IMR-90 (cell line): ENCODE results near the gene AHNAK. TPM values are rescaled to one million over a fixed set of nuclear protein-coding genes. Genes with fewer than 3 reads are reported as not detected.

Experiments
- CHD1 ChIP-seq: IDR thresholded peaks from 2 replicates; pipeline ENCODE4 v1.6.1; 2012; ENCODE audit warnings: low read depth, low read length, improper control_type of control experiment
- MAFK ChIP-seq: IDR thresholded peaks from 2 replicates; pipeline ENCODE4 v1.6.1; 2012; ENCODE audit warnings: low read depth, low read length, improper control_type of control experiment
- MAZ ChIP-seq: IDR thresholded peaks from 2 replicates; pipeline ENCODE4 v1.6.1; 2012; ENCODE audit warnings: low read depth, mild to moderate bottlenecking, low read length, improper control_type of control experiment, moderate library complexity, borderline replicate concordance
- MXI1 ChIP-seq: IDR thresholded peaks from 2 replicates; pipeline ENCODE4 v1.6.1; 2012; ENCODE audit warnings: low read depth, mild to moderate bottlenecking, low read length, moderate library complexity, borderline replicate concordance
- POLR2A ChIP-seq: IDR thresholded peaks from 2 replicates; pipeline ENCODE4 v1.6.1; 2012; ENCODE audit warnings: mild to moderate bottlenecking, low read depth, low read length
- polyA plus RNA-seq, 3 experiments: library from polyadenylated mRNA; depleted of rRNA; stranded (reverse); fragments of >200 nt; gene quantifications; 2 replicates each; pipeline ENCODE4 v1.2.3, GENCODE V29; 2012; ENCODE audit warnings: low replicate concordance in 1 of 3
- total RNA-seq: library from RNA; depleted of rRNA; stranded (reverse); fragments of >200 nt; gene quantifications from 2 replicates; pipeline ENCODE4 v1.2.3, GENCODE V29; 2012
- TF ChIP-seq, protein P1 (sequence below): conservative IDR thresholded peaks from 2 replicates; pipeline ENCODE4 v1.5.1; 2012; ENCODE audit warnings: mild to moderate bottlenecking, low read depth, low read length, improper control_type of control experiment

The AHNAK gene
- total and polyA plus RNA-seq, 2 of the 4 experiments (the other 2 are of a cell fraction): 95.1 to 695 TPM

DNA sequence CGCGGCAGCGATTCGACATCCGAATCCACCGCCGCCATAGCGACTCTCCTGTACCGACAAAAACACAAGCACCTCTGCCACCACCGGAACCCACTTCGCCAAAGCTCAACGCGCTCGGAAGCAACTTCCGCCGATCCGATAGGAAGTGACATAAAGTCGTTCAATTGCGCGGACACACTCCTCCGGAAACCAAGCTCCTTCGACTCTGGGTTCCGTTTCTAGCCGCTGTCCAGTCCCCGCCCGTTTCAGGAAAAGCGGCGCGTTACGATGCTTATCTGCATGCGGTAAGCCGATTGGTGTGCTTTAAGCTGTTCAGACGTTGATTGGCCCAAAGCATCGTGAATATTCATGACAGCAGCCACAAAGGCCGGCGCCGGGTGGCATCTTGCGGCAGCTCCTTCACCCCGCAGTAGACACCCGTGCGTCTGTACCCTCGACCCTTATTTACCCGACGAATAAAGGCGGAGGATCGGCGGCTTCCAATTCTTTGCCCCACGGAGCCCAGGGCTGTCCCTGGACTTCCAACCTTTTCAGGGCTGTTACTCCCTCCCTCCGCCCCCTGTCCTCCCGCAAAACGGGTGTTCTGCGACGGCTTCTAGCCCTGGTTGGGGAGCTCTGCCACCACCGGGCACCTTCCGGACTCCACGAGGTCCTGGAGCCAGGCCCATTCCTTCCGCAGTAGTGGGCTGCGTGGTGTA, 45.0 kb upstream of the AHNAK start, which contains the start of gene TUT1 (continued):
- TF ChIP-seq, protein P1, sequence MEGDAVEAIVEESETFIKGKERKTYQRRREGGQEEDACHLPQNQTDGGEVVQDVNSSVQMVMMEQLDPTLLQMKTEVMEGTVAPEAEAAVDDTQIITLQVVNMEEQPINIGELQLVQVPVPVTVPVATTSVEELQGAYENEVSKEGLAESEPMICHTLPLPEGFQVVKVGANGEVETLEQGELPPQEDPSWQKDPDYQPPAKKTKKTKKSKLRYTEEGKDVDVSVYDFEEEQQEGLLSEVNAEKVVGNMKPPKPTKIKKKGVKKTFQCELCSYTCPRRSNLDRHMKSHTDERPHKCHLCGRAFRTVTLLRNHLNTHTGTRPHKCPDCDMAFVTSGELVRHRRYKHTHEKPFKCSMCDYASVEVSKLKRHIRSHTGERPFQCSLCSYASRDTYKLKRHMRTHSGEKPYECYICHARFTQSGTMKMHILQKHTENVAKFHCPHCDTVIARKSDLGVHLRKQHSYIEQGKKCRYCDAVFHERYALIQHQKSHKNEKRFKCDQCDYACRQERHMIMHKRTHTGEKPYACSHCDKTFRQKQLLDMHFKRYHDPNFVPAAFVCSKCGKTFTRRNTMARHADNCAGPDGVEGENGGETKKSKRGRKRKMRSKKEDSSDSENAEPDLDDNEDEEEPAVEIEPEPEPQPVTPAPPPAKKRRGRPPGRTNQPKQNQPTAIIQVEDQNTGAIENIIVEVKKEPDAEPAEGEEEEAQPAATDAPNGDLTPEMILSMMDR: no peak
- peak; percentile 73 for TF ChIP-seq MXI1
- TF ChIP-seq MAFK: no peak
- TF ChIP-seq POLR2A: peak; percentile 94
- 0 out of 2 replicates have a peak, but pooled peaks have one; percentile 67 for TF ChIP-seq CHD1
- peak; percentile 88; the same call in 1 of the 2 replicates for TF ChIP-seq MAZ
